ENCODE results near the gene NBEAL2. TPM values are rescaled to one million over a fixed set of nuclear protein-coding genes. Genes with fewer than 3 reads are reported as not detected.

NBEAL2 gene
- total RNA-seq, 1 experiment from 2014 or later, result 50.7 TPM

GRCh38 chr3:47008851-47009224, 29.4 kb downstream of the NBEAL2 start:
- CTCF ChIA-PET, result no interaction called here
- POLR2A ChIA-PET (ENCODE audit: unreplicated experiment), result no interaction called here
- H3K36me3 ChIP-seq (ENCODE audit: low read depth, low read length), result peaks cover 4% of the 10 kb centered on the region; the same call in 1 of the 2 replicates
- H3K27me3 ChIP-seq (ENCODE audit: low read length), result no peaks in the 10 kb centered on the region
- no TSS peak for BruUV-seq (replicated peaks)
- TF ChIP-seq CTCF (conservative IDR thresholded peaks at IDR 0.05; ENCODE audit: low read depth, low read length), result no peak
- TF ChIP-seq EZH2phosphoT487 (IDR thresholded peaks at IDR 0.05; ENCODE audit: borderline replicate concordance, low read length), result no peak
- TF ChIP-seq EZH2 (IDR thresholded peaks at IDR 0.05; ENCODE audit: low read length, unreplicated experiment), result no peak
- H3K9me3 ChIP-seq (ENCODE audit: low read length), result no peaks in the 10 kb centered on the region
- H3K9ac ChIP-seq (ENCODE audit: low read length), result no peak overlapping the region
- no peaks in the 10 kb centered on the region for H4K20me1 ChIP-seq (ENCODE audit: low read length)
- DNase-seq (no peak), ATAC-seq (no peak)
- H3K9me2 ChIP-seq (replicated peaks; ENCODE audit: low read length), result no peaks in the 10 kb centered on the region
- no peak overlapping the region for H2AFZ ChIP-seq (ENCODE audit: low read length)
- intact Hi-C loops (cut with micrococcal nuclease), result no loop called here
- no peaks in the 10 kb centered on the region for H3K79me2 ChIP-seq (ENCODE audit: low read length)
- H3F3A ChIP-seq (ENCODE audit: low read length, unreplicated experiment), result no peaks in the 10 kb centered on the region
- H3K27ac ChIP-seq (ENCODE audit: low read length), result no peak overlapping the region
- no peaks in the 10 kb centered on the region for H3K4me1 ChIP-seq (ENCODE audit: insufficient read depth, low read length)
- H3K4me2 ChIP-seq (ENCODE audit: low read length), result no peak overlapping the region
- no peak overlapping the region for H3K4me3 ChIP-seq (ENCODE audit: low read length)

- no peaks in the 10 kb centered on the region for H3K4me1 ChIP-seq (ENCODE audit: insufficient read depth, low read length)
These were observed 30.0 kb downstream of the NBEAL2 start for GRCh38 chr3:47009225-47010110.

More at GRCh38 chr3:47009225-47010110, 30.0 kb downstream of the NBEAL2 start:
- no peaks in the 10 kb centered on the region for H3K36me3 ChIP-seq (ENCODE audit: low read depth, low read length)
- H3K27ac ChIP-seq (ENCODE audit: low read length), result no peak overlapping the region
- ChIA-PET POLR2A (ENCODE audit: unreplicated experiment) (no interaction called here), CTCF (no interaction called here)
- no peaks in the 10 kb centered on the region for H3F3A ChIP-seq (ENCODE audit: low read length, unreplicated experiment)
- H3K27me3 ChIP-seq (ENCODE audit: low read length), result no peaks in the 10 kb centered on the region
- H2AFZ ChIP-seq (ENCODE audit: low read length), result no peak overlapping the region
- no peak overlapping the region for H3K4me2 ChIP-seq (ENCODE audit: low read length)
- H3K79me2 ChIP-seq (ENCODE audit: low read length), result no peaks in the 10 kb centered on the region
- no peaks in the 10 kb centered on the region for H4K20me1 ChIP-seq (ENCODE audit: low read length)
- no TSS peak for BruUV-seq (replicated peaks)
- TF ChIP-seq EZH2phosphoT487 (IDR thresholded peaks at IDR 0.05; ENCODE audit: borderline replicate concordance, low read length) (no peak), CTCF (conservative IDR thresholded peaks at IDR 0.05; ENCODE audit: low read depth, low read length) (no peak), EZH2 (IDR thresholded peaks at IDR 0.05; ENCODE audit: low read length, unreplicated experiment) (no peak)
- H3K9me2 ChIP-seq (replicated peaks; ENCODE audit: low read length), result no peaks in the 10 kb centered on the region
- DNase-seq, result no peak
- ATAC-seq, result no peak
- no peak overlapping the region for H3K9ac ChIP-seq (ENCODE audit: low read length)
- H3K4me3 ChIP-seq (ENCODE audit: low read length), result no peak overlapping the region
- no peaks in the 10 kb centered on the region for H3K9me3 ChIP-seq (ENCODE audit: low read length)
- intact Hi-C loops (cut with micrococcal nuclease), result no loop called here

Measured in PC-3 (cell line).